Measurements from ENCODE around the gene SRMS. TPM values are rescaled to one million over a fixed set of nuclear protein-coding genes. Genes with fewer than 3 reads are reported as not detected.

Gene SRMS
- total and polyA plus RNA-seq, 3 donors from 2014 or later, result 0.19 to 0.42 (median 0.24) TPM

DNA sequence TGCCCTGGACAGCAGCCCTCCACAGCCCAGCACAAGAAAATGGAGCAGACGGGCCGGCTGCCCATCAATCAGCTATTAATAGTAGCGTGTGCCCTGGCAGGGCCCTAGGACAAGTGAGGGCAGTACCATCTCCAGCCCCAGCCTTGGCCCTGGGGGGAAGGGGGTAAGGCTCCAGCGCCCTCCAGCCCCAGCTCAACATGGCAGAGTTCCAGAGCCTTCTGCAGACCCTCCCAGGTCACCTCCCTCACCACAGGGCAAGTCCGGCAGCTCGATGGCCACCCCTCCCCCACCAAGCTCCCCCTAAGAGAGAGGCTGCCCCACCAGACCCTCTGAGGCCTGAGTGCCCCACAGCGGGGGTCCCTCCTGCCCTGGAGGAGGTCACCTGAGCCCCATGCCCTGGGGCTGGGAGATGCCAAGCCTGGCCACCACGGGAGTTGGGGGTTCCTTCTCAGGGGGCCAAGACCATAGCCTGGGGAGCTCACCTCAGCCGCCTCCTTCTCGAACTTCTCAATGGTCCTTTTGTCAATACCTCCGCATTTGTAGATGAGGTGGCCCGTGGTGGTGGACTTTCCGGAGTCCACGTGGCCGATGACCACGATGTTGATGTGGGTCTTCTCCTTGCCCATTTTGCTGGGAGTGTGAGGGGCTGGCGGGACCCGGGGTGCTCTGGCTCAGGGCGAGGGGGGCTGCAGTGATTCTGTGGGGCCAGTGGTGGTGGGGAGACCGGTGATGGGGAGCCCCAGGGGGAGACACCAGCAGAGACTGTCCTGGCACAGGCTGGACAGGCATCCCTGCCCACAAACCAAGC, 50.2 kb downstream of the SRMS start:
- TF ChIP-seq, protein P1, sequence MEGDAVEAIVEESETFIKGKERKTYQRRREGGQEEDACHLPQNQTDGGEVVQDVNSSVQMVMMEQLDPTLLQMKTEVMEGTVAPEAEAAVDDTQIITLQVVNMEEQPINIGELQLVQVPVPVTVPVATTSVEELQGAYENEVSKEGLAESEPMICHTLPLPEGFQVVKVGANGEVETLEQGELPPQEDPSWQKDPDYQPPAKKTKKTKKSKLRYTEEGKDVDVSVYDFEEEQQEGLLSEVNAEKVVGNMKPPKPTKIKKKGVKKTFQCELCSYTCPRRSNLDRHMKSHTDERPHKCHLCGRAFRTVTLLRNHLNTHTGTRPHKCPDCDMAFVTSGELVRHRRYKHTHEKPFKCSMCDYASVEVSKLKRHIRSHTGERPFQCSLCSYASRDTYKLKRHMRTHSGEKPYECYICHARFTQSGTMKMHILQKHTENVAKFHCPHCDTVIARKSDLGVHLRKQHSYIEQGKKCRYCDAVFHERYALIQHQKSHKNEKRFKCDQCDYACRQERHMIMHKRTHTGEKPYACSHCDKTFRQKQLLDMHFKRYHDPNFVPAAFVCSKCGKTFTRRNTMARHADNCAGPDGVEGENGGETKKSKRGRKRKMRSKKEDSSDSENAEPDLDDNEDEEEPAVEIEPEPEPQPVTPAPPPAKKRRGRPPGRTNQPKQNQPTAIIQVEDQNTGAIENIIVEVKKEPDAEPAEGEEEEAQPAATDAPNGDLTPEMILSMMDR (IDR thresholded peaks at IDR 0.05), result no peak
- TF ChIP-seq POLR2A (IDR thresholded peaks at IDR 0.05), result no peak
- no peak for DNase-seq
- H3K9me3 ChIP-seq, result no peaks in the 10 kb centered on the region
- intact Hi-C loops (cut with DNase I; ENCODE audit: low total_unique reads), result no loop called here
- WGBS, 2 donors, result 40 to 81% methylated on average over 2 to 20 of the region's 20 CpGs
- H3K4me1 ChIP-seq, result no peaks in the 10 kb centered on the region
- H3K27me3 ChIP-seq, result no peaks in the 10 kb centered on the region
- H3K36me3 ChIP-seq (ENCODE audit: low read depth, missing control alignments), result no peaks in the 10 kb centered on the region
- H3K4me3 ChIP-seq, result no peak overlapping the region
- no peak overlapping the region for H3K27ac ChIP-seq

DNA sequence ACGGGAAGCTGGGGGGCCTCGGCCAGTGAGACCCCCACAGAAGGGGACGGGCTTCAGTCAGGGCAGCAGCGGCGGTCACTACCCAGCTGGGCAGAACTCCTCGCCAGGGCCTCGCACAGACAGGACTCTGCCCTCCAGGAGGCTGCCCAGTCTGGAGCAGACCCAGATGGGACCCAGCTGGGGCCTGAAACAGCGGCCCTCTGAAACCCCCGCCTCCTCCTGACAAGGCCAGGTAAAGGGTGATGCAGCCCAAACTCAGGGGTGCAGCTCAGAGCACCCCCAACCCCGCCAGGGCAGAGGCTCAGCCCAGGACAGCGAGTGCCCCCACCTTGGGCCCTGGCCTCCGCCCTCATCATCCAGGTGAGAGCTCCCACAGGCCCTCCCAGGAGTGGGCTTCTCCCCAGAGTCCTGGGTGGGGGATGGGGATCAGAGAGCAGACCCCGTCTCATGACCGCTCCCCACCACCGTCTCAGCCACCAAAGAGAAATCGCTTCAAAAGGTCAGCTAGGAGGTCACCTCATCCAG, 50.9 kb downstream of the SRMS start:
- Histone ChIP-seq H3K27me3 (no peaks in the 10 kb centered on the region), H3K4me1 (no peaks in the 10 kb centered on the region), H3K4me3 (no peak overlapping the region), H3K27ac (no peak overlapping the region), H3K36me3 (ENCODE audit: low read depth, missing control alignments) (no peaks in the 10 kb centered on the region), H3K9me3 (no peaks in the 10 kb centered on the region)
- intact Hi-C loops (cut with DNase I; ENCODE audit: low total_unique reads), result no loop called here
- no peak for DNase-seq
- WGBS, 2 donors, result 46 to 65% methylated on average over 8 to 16 of the region's 16 CpGs
- TF ChIP-seq POLR2A (IDR thresholded peaks at IDR 0.05), result no peak
- TF ChIP-seq, protein P1 (IDR thresholded peaks at IDR 0.05), result no peak

DNA sequence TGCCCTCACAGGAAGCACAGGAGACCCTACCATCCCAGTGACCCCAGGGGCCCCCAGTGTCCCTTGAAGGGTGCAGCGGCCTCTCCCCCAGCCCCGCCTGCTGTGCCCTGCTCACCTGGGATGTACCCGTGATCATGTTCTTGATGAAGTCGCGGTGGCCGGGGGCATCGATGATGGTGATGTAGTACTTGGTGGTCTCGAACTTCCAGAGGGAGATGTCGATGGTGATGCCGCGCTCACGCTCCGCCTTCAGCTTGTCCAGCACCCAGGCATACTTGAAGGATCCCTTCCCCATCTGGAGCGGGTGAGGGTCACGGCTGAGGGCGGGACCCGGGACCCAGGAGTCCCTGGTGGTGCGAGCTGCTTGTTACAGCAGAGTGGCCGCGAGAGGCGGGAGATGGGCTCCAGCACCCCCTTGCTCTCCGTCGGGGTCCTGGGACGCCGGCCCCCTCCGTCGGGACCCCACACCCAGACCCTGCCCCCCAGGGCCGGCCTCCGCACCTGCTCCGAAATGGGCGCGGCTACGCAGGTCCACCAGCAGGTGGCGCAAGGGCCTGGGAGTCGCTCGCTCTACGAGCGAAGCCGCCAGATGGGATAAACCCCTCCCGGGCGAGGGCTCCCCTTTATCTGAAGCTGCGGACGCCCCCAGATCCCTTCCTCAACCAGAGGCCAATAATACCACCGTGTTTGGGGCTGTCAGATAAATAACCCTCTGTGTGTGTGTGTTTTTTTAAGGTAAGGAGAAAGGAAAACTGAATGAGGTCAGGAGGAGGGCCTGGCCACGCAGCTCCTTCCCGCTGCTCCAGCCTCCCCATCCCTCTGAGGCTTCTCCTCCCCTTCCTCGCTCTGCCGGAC, 51.6 kb downstream of the SRMS start:
- Histone ChIP-seq H3K36me3 (ENCODE audit: low read depth, missing control alignments) (no peaks in the 10 kb centered on the region), H3K9me3 (no peaks in the 10 kb centered on the region), H3K4me1 (no peaks in the 10 kb centered on the region), H3K27ac (no peak overlapping the region), H3K4me3 (no peak overlapping the region), H3K27me3 (no peaks in the 10 kb centered on the region)
- peak; percentile 72 for DNase-seq
- intact Hi-C loops (cut with DNase I; ENCODE audit: low total_unique reads), result no loop called here
- WGBS, 2 donors, result 29 to 55% methylated on average over 15 to 48 of the region's 48 CpGs
- no peak for TF ChIP-seq POLR2A (IDR thresholded peaks at IDR 0.05)
- TF ChIP-seq, protein P1 (IDR thresholded peaks at IDR 0.05), result peak; percentile 79 to 88 (median 80)

DNA sequence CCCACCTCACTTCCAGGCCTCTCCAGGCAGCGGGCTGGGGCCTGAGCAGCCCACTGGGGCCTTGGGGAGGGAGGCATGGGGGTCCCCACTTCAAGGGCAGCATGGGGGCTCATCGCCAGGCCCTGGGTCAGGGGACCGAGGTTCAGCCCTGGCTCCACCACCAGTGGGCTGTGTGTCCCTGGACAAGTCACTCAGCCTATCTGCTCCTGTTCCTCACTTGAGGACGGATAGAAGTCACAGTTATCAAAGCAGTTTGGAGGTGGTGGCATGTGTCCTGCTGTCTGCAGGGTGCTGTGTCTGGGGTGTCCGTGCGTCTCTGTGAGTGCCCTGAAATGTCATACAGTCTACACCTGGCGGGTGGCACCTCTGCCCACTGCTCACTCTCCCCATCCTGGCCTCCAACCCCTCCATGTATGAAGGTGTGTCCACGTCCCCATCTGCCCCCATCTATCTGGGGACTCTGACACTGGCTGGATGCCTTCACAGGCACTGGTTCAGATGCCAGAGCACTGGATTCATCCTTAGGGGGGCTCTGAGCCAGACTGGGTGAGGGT, 52.3 kb downstream of the SRMS start:
- Histone ChIP-seq H3K9me3 (no peaks in the 10 kb centered on the region), H3K36me3 (ENCODE audit: low read depth, missing control alignments) (no peaks in the 10 kb centered on the region), H3K4me3 (no peak overlapping the region), H3K27me3 (no peaks in the 10 kb centered on the region), H3K27ac (no peak overlapping the region), H3K4me1 (no peaks in the 10 kb centered on the region)
- no peak for TF ChIP-seq POLR2A (IDR thresholded peaks at IDR 0.05)
- TF ChIP-seq, protein P1 (IDR thresholded peaks at IDR 0.05), result no peak
- intact Hi-C loops (cut with DNase I; ENCODE audit: low total_unique reads), result no loop called here
- DNase-seq, result no peak
- WGBS, 2 donors, result 75 to 100% methylated on average over 2 to 8 of the region's 8 CpGs

All from testis (tissue), 3 donors.